NCI-H187 treated with DMSO at 0.1 percent for 48 hours (cell line): ENCODE data around the gene PFDN4.

Experiments used
- DNase-seq: peaks from one replicate; lab custom pipeline; 2025; lab: John Stamatoyannopoulos, UW

The PFDN4 gene

DNA sequence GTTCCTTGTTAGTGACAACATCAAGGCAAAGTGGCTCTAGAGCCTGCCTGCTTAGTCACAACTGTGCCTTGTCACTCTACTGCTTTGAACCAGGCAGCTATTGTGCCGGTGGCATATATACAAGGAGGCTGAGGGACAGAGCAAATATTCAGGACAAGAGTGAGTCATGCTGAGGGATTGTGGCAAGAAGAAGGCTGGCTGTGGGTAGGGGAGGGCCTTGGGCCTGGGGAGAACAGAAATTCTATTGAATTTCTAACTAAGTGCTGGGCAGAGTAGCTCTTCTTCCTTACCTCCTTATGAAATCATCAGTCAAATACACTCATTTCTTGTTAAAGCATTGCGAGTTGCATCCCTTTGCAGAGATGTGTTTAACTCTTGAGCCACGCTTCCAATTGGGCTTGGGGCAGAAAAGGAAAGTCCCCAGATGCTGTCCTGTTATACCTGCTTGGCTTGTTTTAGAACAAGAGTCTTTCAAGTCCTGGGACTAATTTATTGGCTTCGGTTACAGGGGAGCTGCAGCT is 59.7 kb downstream of the PFDN4 start:
- no peak for DNase-seq

DNA sequence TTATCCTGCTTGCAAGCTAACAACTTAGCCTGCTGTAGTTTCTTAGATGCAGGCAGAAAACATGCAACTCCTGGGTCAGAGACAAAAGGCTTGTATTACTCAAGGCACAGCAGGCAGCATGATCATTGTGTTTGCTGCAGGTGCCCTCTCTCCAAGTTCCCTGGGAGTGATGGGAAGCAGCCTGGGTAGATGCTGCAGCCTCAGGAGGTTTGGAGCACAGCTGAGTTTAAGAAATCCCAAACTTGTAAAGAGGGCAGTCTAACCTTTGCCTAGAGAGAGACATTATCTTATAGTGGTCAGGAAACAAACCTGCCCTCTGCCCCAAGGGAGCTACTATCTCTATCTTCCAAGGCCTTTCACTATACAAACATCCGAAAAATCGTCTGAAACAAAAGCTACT is 61.1 kb downstream of the PFDN4 start:
- DNase-seq = no peak
